ENCODE results near the gene CIROP. TPM values are rescaled to one million over a fixed set of nuclear protein-coding genes. Genes with fewer than 3 reads are reported as not detected.
A peak's percentile ranks its signal among the peaks of the same experiment; 100 is the strongest.

Gene CIROP
- total RNA-seq, 2 donors from 2014 or later = 0.64 to 1.4 TPM

- no peaks in the 10 kb centered on the region for H3K9me3 ChIP-seq (ENCODE audit: control insufficient read depth, low read length)
- no peak overlapping the region for H3K9ac ChIP-seq (ENCODE audit: extremely low read depth, low read length, poor library complexity, severe bottlenecking)
- H3K27me3 ChIP-seq (ENCODE audit: control insufficient read depth, insufficient read depth, low read length, poor library complexity, severe bottlenecking) = no peaks in the 10 kb centered on the region
- Mint-ChIP-seq H3K4me3 (no peak overlapping the region), H3K36me3 (ENCODE audit: low read depth) (peaks cover 26% of the 10 kb centered on the region), H3K27ac (no peak overlapping the region), H3K27me3 (ENCODE audit: insufficient read depth) (no peaks in the 10 kb centered on the region), H3K4me1 (peaks cover 14% of the 10 kb centered on the region), H3K9me3 (peaks cover under 1% of the 10 kb centered on the region)
- H3K36me3 ChIP-seq (ENCODE audit: control insufficient read depth, insufficient read depth, low read length) = peaks cover 31% of the 10 kb centered on the region
- H3K4me3 ChIP-seq (ENCODE audit: low read length) = no peak overlapping the region
- H3K4me1 ChIP-seq (ENCODE audit: control insufficient read depth, insufficient read depth, low read length) = no peaks in the 10 kb centered on the region
- 91 to 98% methylated on average over 8 to 10 of the region's 10 CpGs for WGBS, 2 experiments (ENCODE audit: insufficient coverage in 1 of 2, insufficient read length in 1 of 2)
- no peak overlapping the region for H3K27ac ChIP-seq (ENCODE audit: low read depth, low read length)
- TF ChIP-seq CTCF (conservative IDR thresholded peaks at IDR 0.05) = no peak
- DNase-seq = peak; percentile 38
Measured at GRCh38 chr14:23053426-23053825, 51.4 kb downstream of the CIROP start.

GRCh38 chr14:23052671-23053070 is 52.1 kb downstream of the CIROP start:
- Mint-ChIP-seq H3K4me3 (no peak overlapping the region), H3K36me3 (ENCODE audit: low read depth) (peaks cover 28% of the 10 kb centered on the region), H3K27me3 (ENCODE audit: insufficient read depth) (no peaks in the 10 kb centered on the region), H3K27ac (peak overlapping the region; percentile 80), H3K9me3 (peaks cover 2% of the 10 kb centered on the region), H3K4me1 (peaks cover 14% of the 10 kb centered on the region)
- no peaks in the 10 kb centered on the region for H3K4me1 ChIP-seq (ENCODE audit: control insufficient read depth, insufficient read depth, low read length)
- TF ChIP-seq CTCF (conservative IDR thresholded peaks at IDR 0.05) = no peak
- 33 to 69% methylated on average over 1 to 3 of the region's 3 CpGs for WGBS, 2 experiments (ENCODE audit: insufficient coverage in 1 of 2, insufficient read length in 1 of 2)
- H3K9ac ChIP-seq (ENCODE audit: extremely low read depth, low read length, poor library complexity, severe bottlenecking) = no peak overlapping the region
- peaks cover 31% of the 10 kb centered on the region for H3K36me3 ChIP-seq (ENCODE audit: control insufficient read depth, insufficient read depth, low read length)
- H3K4me3 ChIP-seq (ENCODE audit: low read length) = no peak overlapping the region
- no peaks in the 10 kb centered on the region for H3K9me3 ChIP-seq (ENCODE audit: control insufficient read depth, low read length)
- no peak overlapping the region for H3K27ac ChIP-seq (ENCODE audit: low read depth, low read length)
- H3K27me3 ChIP-seq (ENCODE audit: control insufficient read depth, insufficient read depth, low read length, poor library complexity, severe bottlenecking) = no peaks in the 10 kb centered on the region
- peak; percentile 34 for DNase-seq

GRCh38 chr14:23052182-23052623 is 52.6 kb downstream of the CIROP start:
- no peaks in the 10 kb centered on the region for H3K4me1 ChIP-seq (ENCODE audit: control insufficient read depth, insufficient read depth, low read length)
- no peak overlapping the region for H3K9ac ChIP-seq (ENCODE audit: extremely low read depth, low read length, poor library complexity, severe bottlenecking)
- H3K27ac Mint-ChIP-seq = peak overlapping the region; percentile 80
- H3K27me3 Mint-ChIP-seq (ENCODE audit: insufficient read depth) = no peaks in the 10 kb centered on the region
- peaks cover 33% of the 10 kb centered on the region for H3K36me3 Mint-ChIP-seq (ENCODE audit: low read depth)
- peaks cover 5% of the 10 kb centered on the region for H3K9me3 Mint-ChIP-seq
- H3K9me3 ChIP-seq (ENCODE audit: control insufficient read depth, low read length) = no peaks in the 10 kb centered on the region
- H3K4me3 ChIP-seq (ENCODE audit: low read length) = no peak overlapping the region
- no peak overlapping the region for H3K4me3 Mint-ChIP-seq
- H3K27me3 ChIP-seq (ENCODE audit: control insufficient read depth, insufficient read depth, low read length, poor library complexity, severe bottlenecking) = no peaks in the 10 kb centered on the region
- H3K27ac ChIP-seq (ENCODE audit: low read depth, low read length) = no peak overlapping the region
- peak; percentile 72 for TF ChIP-seq CTCF (conservative IDR thresholded peaks at IDR 0.05)
- peak; percentile 83 for DNase-seq
- H3K4me1 Mint-ChIP-seq = peaks cover 14% of the 10 kb centered on the region
- H3K36me3 ChIP-seq (ENCODE audit: control insufficient read depth, insufficient read depth, low read length) = peaks cover 31% of the 10 kb centered on the region
- 80 to 83% methylated on average over 7 to 14 of the region's 14 CpGs for whole genome bisulfite sequencing, 2 experiments (ENCODE audit: insufficient coverage in 1 of 2, insufficient read length in 1 of 2)

Data from endodermal cell (in vitro differentiated cells).